Smooth muscle cell (in vitro differentiated cells): ENCODE results near the gene MLANA. TPM values are rescaled to one million over a fixed set of nuclear protein-coding genes. Genes with fewer than 3 reads are reported as not detected.

Experiments used
- DNase-seq: peaks from one replicate; lab custom pipeline; 2025; ENCODE audit not compliant: unreplicated experiment; lab: John Stamatoyannopoulos, UW
- H2AFZ ChIP-seq: fragments of 200-600 bp; sonication (generic); 2 replicates; pipeline ENCODE4 v1.6.0; 2016; ENCODE audit warnings: antibody characterized with exemption, low read depth, mild to moderate bottlenecking
- H3F3A ChIP-seq: fragments of 200-600 bp; sonication (generic); 2 replicates; pipeline ENCODE4 v1.6.0; 2017; ENCODE audit warnings: antibody characterized with exemption, low read depth
- H3K27ac ChIP-seq: fragments of 200-600 bp; sonication (generic); 2 replicates; pipeline ENCODE4 v1.5.1; 2016; ENCODE audit warnings: low read depth, mild to moderate bottlenecking
- H3K27me3 ChIP-seq: fragments of 200-600 bp; sonication (generic); 2 replicates; pipeline ENCODE4 v1.6.1; 2016; ENCODE audit warnings: low read depth, mild to moderate bottlenecking
- H3K36me3 ChIP-seq: fragments of 200-600 bp; sonication (generic); 2 replicates; pipeline ENCODE4 v1.5.1; 2016; ENCODE audit warnings: low read depth
- H3K4me1 ChIP-seq: fragments of 200-600 bp; sonication (generic); 2 replicates; pipeline ENCODE4 v1.5.1; 2016; ENCODE audit warnings: low read depth
- H3K4me2 ChIP-seq: fragments of 200-600 bp; sonication (generic); 2 replicates; pipeline ENCODE4 v1.6.0; 2016; ENCODE audit warnings: mild to moderate bottlenecking
- H3K4me3 ChIP-seq: fragments of 200-600 bp; sonication (generic); 2 replicates; pipeline ENCODE4 v1.5.1; 2016; ENCODE audit warnings: mild to moderate bottlenecking
- H3K79me2 ChIP-seq: fragments of 200-600 bp; sonication (generic); 2 replicates; pipeline ENCODE4 v1.6.0; 2016; ENCODE audit warnings: low read depth, mild to moderate bottlenecking
- H3K9ac ChIP-seq: fragments of 200-600 bp; sonication (generic); 2 replicates; pipeline ENCODE4 v1.6.0; 2016; ENCODE audit warnings: low read depth
- H3K9me3 ChIP-seq: fragments of 200-600 bp; sonication (generic); replicated peaks from 2 replicates; pipeline ENCODE4 v1.5.1; 2016; ENCODE audit warnings: low read depth
- H4K20me1 ChIP-seq: fragments of 200-600 bp; sonication (generic); 2 replicates; pipeline ENCODE4 v1.6.0; 2016; ENCODE audit warnings: low read depth
- CTCF ChIP-seq: fragments of 200-600 bp; sonication (generic); IDR thresholded peaks from 2 replicates; pipeline ENCODE4 v1.5.1; 2017; ENCODE audit warnings: borderline replicate concordance, mild to moderate bottlenecking, antibody characterized with exemption; ENCODE audit not compliant: insufficient read depth, poor library complexity, severe bottlenecking
- WGBS: methylation state at CpG from one replicate; pipeline ENCODE4 v1.1.7; 2016; ENCODE audit warnings: low lambda C conversion rate; 5-methylcytosine and 5-hydroxymethylcytosine counted together
- polyA plus RNA-seq: library from polyadenylated mRNA; unstranded; fragments of >200 nt; fragmentation: Nextera tagmentation; extraction: Ambion mirVana; gene quantifications from 2 replicates; pipeline ENCODE4 v1.2.1, GENCODE V29; 2016
- total RNA-seq: library from RNA; depleted of rRNA; stranded (reverse); fragments of >200 nt; gene quantifications from 2 replicates; pipeline ENCODE4 v1.2.3, GENCODE V29; 2014

MLANA gene
- total and polyA plus RNA-seq, 2 experiments from 2014 or later = not detected

DNA sequence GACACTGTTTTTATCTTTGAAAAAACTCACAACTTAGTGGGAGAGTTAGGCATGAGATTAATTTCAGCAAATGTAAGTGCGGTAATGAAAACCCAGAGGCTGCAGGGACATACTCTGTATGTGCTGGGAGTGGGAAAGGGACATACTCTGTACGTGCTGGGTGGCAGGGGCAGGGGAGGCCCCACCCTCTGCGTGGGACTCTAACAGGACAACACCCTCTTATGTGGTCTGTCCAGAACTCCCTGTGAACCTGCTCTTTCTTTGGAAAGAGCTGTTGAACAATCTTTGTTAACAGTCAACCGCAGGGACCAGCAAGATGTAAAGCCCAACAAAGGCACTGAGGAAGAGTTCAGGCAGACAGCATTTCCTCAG lies 2.4 kb downstream of the MLANA start:
- no peak for DNase-seq
- no peak overlapping the region for H3K27ac ChIP-seq
- TF ChIP-seq CTCF = no peak
- H3K4me2 ChIP-seq = no peak overlapping the region
- H3K36me3 ChIP-seq = no peaks in the 10 kb centered on the region
- H3K79me2 ChIP-seq = no peaks in the 10 kb centered on the region
- no peak overlapping the region for H2AFZ ChIP-seq
- no peak overlapping the region for H3K9ac ChIP-seq
- H3F3A ChIP-seq = no peaks in the 10 kb centered on the region
- H3K9me3 ChIP-seq = no peaks in the 10 kb centered on the region
- no peak overlapping the region for H3K4me3 ChIP-seq
- 77% methylated on average over 4 of the region's 4 CpGs for WGBS
- H3K4me1 ChIP-seq = no peaks in the 10 kb centered on the region
- no peaks in the 10 kb centered on the region for H3K27me3 ChIP-seq
- H4K20me1 ChIP-seq = no peaks in the 10 kb centered on the region

GRCh38 chr9:5893591-5894236 lies 3.0 kb downstream of the MLANA start:
- TF ChIP-seq CTCF = no peak
- no peak overlapping the region for H3K27ac ChIP-seq

DNA sequence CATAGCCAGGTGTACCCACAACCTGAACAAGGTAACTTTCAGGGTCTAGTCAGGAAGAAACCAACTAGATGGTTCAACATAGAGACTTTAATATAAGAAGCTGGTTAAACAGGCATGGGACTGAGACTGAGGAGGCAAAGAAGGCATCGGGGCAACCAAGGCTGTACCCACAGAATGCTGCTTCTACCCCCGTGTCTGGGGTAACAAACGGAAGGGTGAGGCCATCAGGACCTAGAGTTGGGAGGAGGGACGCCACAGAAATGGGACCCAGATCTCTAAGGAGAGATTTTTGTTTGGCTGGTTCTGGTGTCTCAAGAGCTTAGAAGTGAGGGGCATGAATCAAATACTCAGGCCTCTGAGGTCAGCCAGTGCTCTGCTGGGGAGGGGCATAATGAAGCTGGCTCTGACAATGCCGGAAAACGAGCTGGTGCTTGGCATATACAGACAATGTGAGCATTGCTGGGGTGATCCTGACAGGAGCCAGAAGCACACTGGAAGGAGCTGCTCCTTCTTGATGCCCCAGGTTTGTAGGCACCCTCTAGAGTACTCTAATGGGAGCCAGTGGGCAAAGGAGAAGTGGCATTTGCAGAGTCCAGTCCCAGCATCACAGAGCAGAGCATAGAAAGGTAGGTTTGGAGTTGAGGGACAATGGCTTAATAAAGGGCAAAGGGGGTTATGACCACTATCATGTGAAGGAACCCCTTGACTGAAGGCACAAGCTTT lies 3.7 kb downstream of the MLANA start:
- no peak for TF ChIP-seq CTCF
- no peak overlapping the region for H3K4me3 ChIP-seq
- H3K79me2 ChIP-seq = no peaks in the 10 kb centered on the region
- H3K36me3 ChIP-seq = no peaks in the 10 kb centered on the region
- no peak overlapping the region for H3K9ac ChIP-seq
- no peak overlapping the region for H3K4me2 ChIP-seq
- no peaks in the 10 kb centered on the region for H4K20me1 ChIP-seq
- no peak overlapping the region for H3K27ac ChIP-seq
- H3K27me3 ChIP-seq = no peaks in the 10 kb centered on the region
- no peaks in the 10 kb centered on the region for H3K9me3 ChIP-seq
- H3K4me1 ChIP-seq = no peaks in the 10 kb centered on the region
- H3F3A ChIP-seq = no peaks in the 10 kb centered on the region
- H2AFZ ChIP-seq = no peak overlapping the region
- WGBS = 95% methylated on average over 6 of the region's 6 CpGs
- no peak for DNase-seq

More at GRCh38 chr9:5893591-5894236, 3.0 kb downstream of the MLANA start:
- Histone ChIP-seq H3K9ac (no peak overlapping the region), H3K9me3 (no peaks in the 10 kb centered on the region), H3K27me3 (no peaks in the 10 kb centered on the region), H4K20me1 (no peaks in the 10 kb centered on the region), H2AFZ (no peak overlapping the region), H3K79me2 (no peaks in the 10 kb centered on the region), H3K4me1 (no peaks in the 10 kb centered on the region), H3K4me2 (no peak overlapping the region), H3K36me3 (no peaks in the 10 kb centered on the region), H3K4me3 (no peak overlapping the region), H3F3A (no peaks in the 10 kb centered on the region)
- no peak for DNase-seq
- 95% methylated on average over 13 of the region's 13 CpGs for WGBS
